DMS53 (cell line): Measurements from ENCODE around the gene SRM.
"Not testable (repeated sequence)": the region's sequence is repeated elsewhere in the genome, so short reads cannot be mapped to it uniquely, and the experiment has no call there.

Experiments
- DNase-seq: peaks from one replicate; lab custom pipeline; 2025; lab: John Stamatoyannopoulos, UW

The SRM gene

GRCh38 chr1:11059968-11060830 is at the start of gene SRM:
Gene SRM, minus strand, starts transcription at chr1:11060018. Its CDS starts 75 bp downstream, at chr1:11059943.
- DNase-seq = peak; percentile 97

GRCh38 chr1:11109047-11109760 is 49.4 kb upstream of the SRM start:
- DNase-seq = no peak

- no peak for DNase-seq
These were observed 47.8 kb upstream of the SRM start for GRCh38 chr1:11107599-11107998.

GRCh38 chr1:11105586-11105985 is 45.8 kb upstream of the SRM start:
- no peak for DNase-seq

- no peak for DNase-seq
These were observed 41.5 kb upstream of the SRM start for GRCh38 chr1:11101347-11101746.

GRCh38 chr1:11100806-11101205 is 41.0 kb upstream of the SRM start:
- not testable (repeated sequence) for DNase-seq

- DNase-seq = peak; percentile 79
These were observed 40.3 kb upstream of the SRM start for GRCh38 chr1:11100149-11100493.

- DNase-seq = peak; percentile 94
These were observed 39.7 kb upstream of the SRM start, which contains the start of gene EXOSC10 for GRCh38 chr1:11099310-11100148. Gene EXOSC10, minus strand, starts transcription at chr1:11099869. Its CDS starts 38 bp downstream, at chr1:11099831.

GRCh38 chr1:11098931-11099309 is 39.1 kb upstream of the SRM start:
- DNase-seq = no peak

- not testable (repeated sequence) for DNase-seq
These were observed 24.0 kb upstream of the SRM start for GRCh38 chr1:11083784-11084183.

GRCh38 chr1:11080931-11081330 is 21.1 kb upstream of the SRM start:
- no peak for DNase-seq

GRCh38 chr1:11078631-11079030 is 18.8 kb upstream of the SRM start:
- no peak for DNase-seq

GRCh38 chr1:11073398-11073797 is 13.6 kb upstream of the SRM start:
- DNase-seq = not testable (repeated sequence)

GRCh38 chr1:11072216-11072917 is 12.5 kb upstream of the SRM start:
- peak; percentile 32 for DNase-seq

- DNase-seq = peak; percentile 61
These were observed 11.8 kb upstream of the SRM start for GRCh38 chr1:11071463-11072215.

GRCh38 chr1:11070876-11071275 is 11.1 kb upstream of the SRM start:
- no peak for DNase-seq

- no peak for DNase-seq
These were observed 9.0 kb upstream of the SRM start for GRCh38 chr1:11068600-11069473.

- DNase-seq = no peak
These were observed 8.1 kb upstream of the SRM start for GRCh38 chr1:11067716-11068599.

GRCh38 chr1:11065796-11066195 is 6.0 kb upstream of the SRM start:
- no peak for DNase-seq
